ENCODE measurements around the gene AIG1. TPM values are rescaled to one million over a fixed set of nuclear protein-coding genes. Genes with fewer than 3 reads are reported as not detected.

AIG1 gene
- total and polyA plus RNA-seq, 2 of the 13 experiments (the other 11 are each of a cell fraction or from before 2014, with no cell fraction given), result 115 to 197 TPM

GRCh38 chr6:143014764-143015163 lies 45.9 kb upstream of the AIG1 start:
- Histone ChIP-seq H3K79me2 (ENCODE audit: insufficient read depth, low read length) (no peaks in the 10 kb centered on the region), H4K20me1 (ENCODE audit: insufficient read depth, low read length) (no peaks in the 10 kb centered on the region), H3K4me1 (ENCODE audit: insufficient read depth, low read length) (no peaks in the 10 kb centered on the region), H3K4me3 (replicated peaks in 1 of 3; ENCODE audit: insufficient read depth in 1 of 3, low read depth in 2 of 3, low read length in 3 of 3) (no peak overlapping the region), H3K27ac (ENCODE audit: extremely low read length, insufficient read depth, low read length) (no peak overlapping the region), H3K36me3 (replicated peaks in 1 of 2; ENCODE audit: control insufficient read depth in 1 of 2, insufficient read depth in 2 of 2, low read length in 2 of 2) (no peaks in the 10 kb centered on the region), H3K9me3 (ENCODE audit: low read length) (no peaks in the 10 kb centered on the region), H3K27me3 (ENCODE audit: control insufficient read depth in 1 of 2, insufficient read depth in 2 of 2, low read length in 2 of 2) (no peaks in the 10 kb centered on the region), H3K4me2 (ENCODE audit: low read depth, low read length) (no peak overlapping the region), H3K9ac (ENCODE audit: insufficient read depth, low read depth, low read length) (no peak overlapping the region), H2AFZ (ENCODE audit: low read length) (no peak overlapping the region)
- DNase-seq (ENCODE audit: low spot score), result no peak
- ChIA-PET POLR2A (no interaction called here), CTCF (ENCODE audit: low intra/inter-chr PET ratio, low total read pairs) (no interaction called here)
- BruUV-seq (replicated peaks), result no TSS peak
- in situ Hi-C loops (cut with HindIII; ENCODE audit: extremely low pct_ligation_motif_present, low pct_unique_long_range_greater_than_20kb) (no loop called here), intact Hi-C loops (cut with micrococcal nuclease; ENCODE audit: unreplicated experiment) (loop anchor here (5.0 kb wide), 1 partner anchor 1518 kb away; no protein-coding TSS in a partner anchor)
- TF ChIP-seq, protein P1, sequence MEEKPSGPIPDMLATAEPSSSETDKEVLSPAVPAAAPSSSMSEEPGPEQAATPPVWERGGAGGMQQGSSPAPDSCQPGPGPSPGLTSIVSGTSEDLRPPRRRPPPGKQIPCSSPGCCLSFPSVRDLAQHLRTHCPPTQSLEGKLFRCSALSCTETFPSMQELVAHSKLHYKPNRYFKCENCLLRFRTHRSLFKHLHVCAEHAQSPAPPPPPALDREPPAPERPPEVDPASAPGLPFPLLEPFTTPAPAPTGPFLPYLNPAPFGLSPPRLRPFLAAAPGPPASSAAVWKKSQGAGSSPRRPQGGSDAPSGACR (CRISPR knock-in tag; IDR thresholded peaks at IDR 0.05), result no peak
- no peak for TF ChIP-seq RELA (CRISPR knock-in tag; IDR thresholded peaks at IDR 0.05)
- TF ChIP-seq HMG20B (CRISPR knock-in tag; conservative IDR thresholded peaks at IDR 0.05), result no peak
- no peak for TF ChIP-seq KLF6 (CRISPR knock-in tag; IDR thresholded peaks at IDR 0.05)
- no peak for TF ChIP-seq FOXC1 (CRISPR knock-in tag; IDR thresholded peaks at IDR 0.05; ENCODE audit: borderline replicate concordance)
- TF ChIP-seq, protein P2, sequence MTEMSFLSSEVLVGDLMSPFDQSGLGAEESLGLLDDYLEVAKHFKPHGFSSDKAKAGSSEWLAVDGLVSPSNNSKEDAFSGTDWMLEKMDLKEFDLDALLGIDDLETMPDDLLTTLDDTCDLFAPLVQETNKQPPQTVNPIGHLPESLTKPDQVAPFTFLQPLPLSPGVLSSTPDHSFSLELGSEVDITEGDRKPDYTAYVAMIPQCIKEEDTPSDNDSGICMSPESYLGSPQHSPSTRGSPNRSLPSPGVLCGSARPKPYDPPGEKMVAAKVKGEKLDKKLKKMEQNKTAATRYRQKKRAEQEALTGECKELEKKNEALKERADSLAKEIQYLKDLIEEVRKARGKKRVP (CRISPR knock-in tag; IDR thresholded peaks at IDR 0.05), result no peak
- no peak for TF ChIP-seq SSRP1 (CRISPR knock-in tag; IDR thresholded peaks at IDR 0.05)
- no peak for TF ChIP-seq KMT2B (CRISPR knock-in tag; IDR thresholded peaks at IDR 0.05)
- TF ChIP-seq YEATS2 (CRISPR knock-in tag; IDR thresholded peaks at IDR 0.05; ENCODE audit: borderline replicate concordance), result no peak
- TF ChIP-seq SYNCRIP (IDR thresholded peaks at IDR 0.05; ENCODE audit: insufficient read depth, low read depth, low read length), result no peak
- TF ChIP-seq, protein P3, sequence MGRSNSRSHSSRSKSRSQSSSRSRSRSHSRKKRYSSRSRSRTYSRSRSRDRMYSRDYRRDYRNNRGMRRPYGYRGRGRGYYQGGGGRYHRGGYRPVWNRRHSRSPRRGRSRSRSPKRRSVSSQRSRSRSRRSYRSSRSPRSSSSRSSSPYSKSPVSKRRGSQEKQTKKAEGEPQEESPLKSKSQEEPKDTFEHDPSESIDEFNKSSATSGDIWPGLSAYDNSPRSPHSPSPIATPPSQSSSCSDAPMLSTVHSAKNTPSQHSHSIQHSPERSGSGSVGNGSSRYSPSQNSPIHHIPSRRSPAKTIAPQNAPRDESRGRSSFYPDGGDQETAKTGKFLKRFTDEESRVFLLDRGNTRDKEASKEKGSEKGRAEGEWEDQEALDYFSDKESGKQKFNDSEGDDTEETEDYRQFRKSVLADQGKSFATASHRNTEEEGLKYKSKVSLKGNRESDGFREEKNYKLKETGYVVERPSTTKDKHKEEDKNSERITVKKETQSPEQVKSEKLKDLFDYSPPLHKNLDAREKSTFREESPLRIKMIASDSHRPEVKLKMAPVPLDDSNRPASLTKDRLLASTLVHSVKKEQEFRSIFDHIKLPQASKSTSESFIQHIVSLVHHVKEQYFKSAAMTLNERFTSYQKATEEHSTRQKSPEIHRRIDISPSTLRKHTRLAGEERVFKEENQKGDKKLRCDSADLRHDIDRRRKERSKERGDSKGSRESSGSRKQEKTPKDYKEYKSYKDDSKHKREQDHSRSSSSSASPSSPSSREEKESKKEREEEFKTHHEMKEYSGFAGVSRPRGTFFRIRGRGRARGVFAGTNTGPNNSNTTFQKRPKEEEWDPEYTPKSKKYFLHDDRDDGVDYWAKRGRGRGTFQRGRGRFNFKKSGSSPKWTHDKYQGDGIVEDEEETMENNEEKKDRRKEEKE (IDR thresholded peaks at IDR 0.05), result no peak
- no peak for TF ChIP-seq ZNF441 (CRISPR knock-in tag; IDR thresholded peaks at IDR 0.05; ENCODE audit: borderline replicate concordance)
- ATAC-seq, result no peak
- FAIRE-seq, result no peak
- WGBS (ENCODE audit: low lambda C conversion rate), result 44% methylated on average over 2 of the region's 2 CpGs

Measured in HepG2 (cell line).